RWPE2 (cell line): ENCODE measurements around the gene SPEG.

Experiments
- ATAC-seq: fragments of 200-7000 bp; cut with Tn5 transposase; 3 replicates; pipeline ENCODE4 v1.9.1; 2021; ENCODE audit warnings: low read depth
- DNase-seq: peaks from one replicate; pipeline ENCODE4 v3.0.0-alpha.2; 2020; ENCODE audit warnings: low spot score
- H3K27ac ChIP-seq: fragments of 450-650 bp; 2 replicates; pipeline ENCODE4 v1.5.1; 2017; ENCODE audit warnings: mild to moderate bottlenecking; ENCODE audit not compliant: poor library complexity, severe bottlenecking
- H3K27me3 ChIP-seq: fragments of 250-450 bp; sonication (Bioruptor Pico); 2 replicates; pipeline ENCODE4 v1.5.1; 2021; ENCODE audit warnings: mild to moderate bottlenecking, moderate library complexity; ENCODE audit not compliant: insufficient read depth, poor library complexity, severe bottlenecking
- H3K36me3 ChIP-seq: fragments of 250-450 bp; sonication (Bioruptor Pico); 2 replicates; pipeline ENCODE4 v1.5.1; 2020; ENCODE audit warnings: low read depth, mild to moderate bottlenecking, moderate library complexity
- H3K4me1 ChIP-seq: fragments of 250-450 bp; sonication (Bioruptor Pico); 2 replicates; pipeline ENCODE4 v1.5.1; 2021; ENCODE audit warnings: mild to moderate bottlenecking, moderate library complexity; ENCODE audit not compliant: insufficient read depth, poor library complexity, severe bottlenecking
- H3K4me3 ChIP-seq: fragments of 250-450 bp; sonication (Bioruptor Pico); 2 replicates; pipeline ENCODE4 v1.5.1; 2021; ENCODE audit warnings: mild to moderate bottlenecking, moderate library complexity; ENCODE audit not compliant: severe bottlenecking
- H3K9me3 ChIP-seq: fragments of 250-450 bp; sonication (Bioruptor Pico); 2 replicates; pipeline ENCODE4 v1.5.1; 2021; ENCODE audit warnings: mild to moderate bottlenecking, moderate library complexity; ENCODE audit not compliant: severe bottlenecking
- CTCF ChIP-seq: fragments of 450-650 bp; IDR thresholded peaks from one replicate; pipeline ENCODE4 v1.5.1; 2017; ENCODE audit warnings: mild to moderate bottlenecking, moderate library complexity; ENCODE audit not compliant: poor library complexity, severe bottlenecking

The SPEG gene

GRCh38 chr2:219499555-219499954, 64.9 kb downstream of the SPEG start:
- Histone ChIP-seq H3K4me3 (peak overlapping the region; percentile 52), H3K27ac (no peak overlapping the region), H3K27me3 (peaks cover 29% of the 10 kb centered on the region), H3K36me3 (peaks cover 29% of the 10 kb centered on the region), H3K9me3 (no peaks in the 10 kb centered on the region), H3K4me1 (no peaks in the 10 kb centered on the region)
- TF ChIP-seq CTCF, result no peak
- ATAC-seq (no peak), DNase-seq (no peak)

- TF ChIP-seq CTCF, result no peak
- Histone ChIP-seq H3K4me1 (no peaks in the 10 kb centered on the region), H3K4me3 (no peak overlapping the region), H3K36me3 (peaks cover 32% of the 10 kb centered on the region), H3K27me3 (peaks cover 23% of the 10 kb centered on the region), H3K27ac (no peak overlapping the region), H3K9me3 (no peaks in the 10 kb centered on the region)
- ATAC-seq, result no peak
- DNase-seq, result no peak
Measured at GRCh38 chr2:219500135-219500534, 65.5 kb downstream of the SPEG start.

GRCh38 chr2:219501849-219502248, 67.2 kb downstream of the SPEG start:
- DNase-seq (no peak), ATAC-seq (no peak)
- H3K4me1 ChIP-seq, result no peaks in the 10 kb centered on the region
- H3K36me3 ChIP-seq, result peaks cover 36% of the 10 kb centered on the region
- no peak for TF ChIP-seq CTCF
- peaks cover 8% of the 10 kb centered on the region for H3K27me3 ChIP-seq
- H3K9me3 ChIP-seq, result no peaks in the 10 kb centered on the region
- no peak overlapping the region for H3K4me3 ChIP-seq
- no peak overlapping the region for H3K27ac ChIP-seq

- Histone ChIP-seq H3K4me1 (no peaks in the 10 kb centered on the region), H3K27me3 (peaks cover under 1% of the 10 kb centered on the region), H3K36me3 (peaks cover 36% of the 10 kb centered on the region), H3K4me3 (no peak overlapping the region), H3K27ac (no peak overlapping the region), H3K9me3 (no peaks in the 10 kb centered on the region)
- DNase-seq, result no peak
- no peak for TF ChIP-seq CTCF
- ATAC-seq, result no peak
Measured at GRCh38 chr2:219502618-219503017, 68.0 kb downstream of the SPEG start.

GRCh38 chr2:219505585-219505984, 70.9 kb downstream of the SPEG start:
- Histone ChIP-seq H3K27ac (no peak overlapping the region), H3K4me1 (no peaks in the 10 kb centered on the region), H3K9me3 (no peaks in the 10 kb centered on the region), H3K36me3 (peaks cover 32% of the 10 kb centered on the region), H3K4me3 (no peak overlapping the region), H3K27me3 (peaks cover 11% of the 10 kb centered on the region)
- TF ChIP-seq CTCF, result no peak
- ATAC-seq (no peak), DNase-seq (no peak)
